H1 (cell line): ENCODE measurements around the gene OR2H2. TPM values are rescaled to one million over a fixed set of nuclear protein-coding genes. Genes with fewer than 3 reads are reported as not detected.
A peak's percentile ranks its signal among the peaks of the same experiment; 100 is the strongest.

Experiments used
- CTCF ChIA-PET: fragments of 300-600 bp; sonication (Branson Sonifier 250); formaldehyde crosslinking; loops from one replicate; lab custom pipeline; 2021; ENCODE audit not compliant: partially characterized antibody; lab: Charles Lee
- POLR2A ChIA-PET: fragments of 300-600 bp; sonication (Branson Sonifier 250); formaldehyde crosslinking; loops from one replicate; lab custom pipeline; 2021; ENCODE audit warnings: inconsistent platforms; ENCODE audit not compliant: partially characterized antibody; lab: Charles Lee
- DNase-seq, 2 experiments: peaks; one replicate each; pipeline versions ENCODE4 v3.0.0 to v3.0.0-alpha.2; 2010 to 2022; ENCODE audit warnings: low spot score in 2 of 2, low read depth in 1 of 2, mixed read lengths in 1 of 2
- FAIRE-seq: peaks from 2 replicates; lab custom pipeline; 2011; peaks lifted over from hg19 to GRCh38; lab: Jason Lieb, UNC
- H2AFZ ChIP-seq: 2 replicates; pipeline ENCODE4 v1.8.1; 2012; ENCODE audit warnings: low read length, inconsistent platforms
- H2AK5ac ChIP-seq: 2 replicates; pipeline ENCODE4 v1.6.1; 2013; ENCODE audit warnings: low read depth, low read length
- H2BK120ac ChIP-seq: replicated peaks from 2 replicates; pipeline ENCODE3; 2013; ENCODE audit warnings: low read depth, low read length, inconsistent platforms
- H2BK12ac ChIP-seq: 2 replicates; pipeline ENCODE4 v1.6.1; 2013; ENCODE audit warnings: low read depth, low read length
- H2BK15ac ChIP-seq: 2 replicates; pipeline ENCODE4 v1.6.1; 2013; ENCODE audit warnings: low read length
- H2BK20ac ChIP-seq: 2 replicates; pipeline ENCODE4 v1.6.1; 2013; ENCODE audit warnings: low read length
- H2BK5ac ChIP-seq: 2 replicates; pipeline ENCODE4 v1.6.1; 2013; ENCODE audit warnings: low read depth, low read length
- H3K14ac ChIP-seq: 2 replicates; pipeline ENCODE4 v1.6.1; 2013; ENCODE audit warnings: inconsistent platforms; ENCODE audit not compliant: insufficient read length
- H3K18ac ChIP-seq: 2 replicates; pipeline ENCODE4 v1.6.1; 2013; ENCODE audit warnings: low read length; ENCODE audit errors: extremely low read depth
- H3K23ac ChIP-seq: 2 replicates; pipeline ENCODE4 v1.6.1; 2013; ENCODE audit warnings: inconsistent platforms; ENCODE audit not compliant: insufficient read length
- H3K23me2 ChIP-seq: 2 replicates; pipeline ENCODE4 v1.6.1; 2013; ENCODE audit warnings: low read depth, low read length
- H3K27ac ChIP-seq: 2 replicates; pipeline ENCODE4 v1.6.1; 2011; ENCODE audit warnings: low read depth, low read length, inconsistent platforms
- H3K27me3 ChIP-seq, 4 experiments: replicated peaks in 1 of 4; 1 replicate in 1 of 4; 2 replicates in 3 of 4; pipeline versions ENCODE4 v1.6.1 to v1.8.1; 2011 to 2013; ENCODE audit warnings: low read length in 3 of 4, mild to moderate bottlenecking in 3 of 4, inconsistent platforms in 2 of 4, mixed read lengths in 2 of 4, moderate library complexity in 1 of 4; ENCODE audit not compliant: control insufficient read depth in 3 of 4, insufficient read depth in 3 of 4; ENCODE audit errors: extremely low read depth in 1 of 4
- H3K36me3 ChIP-seq, 4 experiments: 2 replicates each; pipeline versions ENCODE4 v1.6.1 to v1.8.1; 2011 to 2013; ENCODE audit warnings: mild to moderate bottlenecking in 4 of 4, low read length in 3 of 4, moderate library complexity in 2 of 4, control low read depth in 1 of 4, inconsistent platforms in 1 of 4; ENCODE audit not compliant: insufficient read depth in 4 of 4, control insufficient read depth in 2 of 4
- H3K4ac ChIP-seq: replicated peaks from 2 replicates; pipeline ENCODE3; 2013; ENCODE audit warnings: low read length, low read depth, mixed read lengths, inconsistent platforms; ENCODE audit not compliant: insufficient read length
- H3K4me1 ChIP-seq, 4 experiments: replicated peaks in 1 of 4; 1 replicate in 1 of 4; 2 replicates in 3 of 4; pipeline versions ENCODE4 v1.6.1 to v1.8.1; 2011 to 2013; ENCODE audit warnings: low read length in 3 of 4, inconsistent platforms in 2 of 4, mixed read lengths in 1 of 4; ENCODE audit not compliant: insufficient read depth in 4 of 4, control insufficient read depth in 3 of 4
- H3K4me2 ChIP-seq, 2 experiments: 2 replicates each; pipeline versions ENCODE4 v1.6.1 to v1.8.1; 2011 to 2013; ENCODE audit warnings: low read depth in 2 of 2, low read length in 2 of 2, control low read depth in 1 of 2, inconsistent platforms in 1 of 2, mild to moderate bottlenecking in 1 of 2; ENCODE audit not compliant: insufficient read depth in 1 of 2
- H3K4me3 ChIP-seq, 4 experiments: fragments of 200-600, 300-600 bp in 1 of 4; sonication (generic), shearing (Covaris generic), sonication (Bioruptor Twin) in 1 of 4; 2 replicates each; pipeline versions ENCODE4 v1.5.1 to v1.8.1; 2011 to 2016; ENCODE audit warnings: low read length in 4 of 4, low read depth in 3 of 4, control low read depth in 2 of 4, inconsistent platforms in 2 of 4, mild to moderate bottlenecking in 2 of 4, mixed read lengths in 1 of 4, moderate library complexity in 1 of 4; ENCODE audit not compliant: insufficient read depth in 2 of 4; ENCODE audit errors: extremely low read depth in 1 of 4
- H3K56ac ChIP-seq: replicated peaks from 2 replicates; pipeline ENCODE3; 2013; ENCODE audit warnings: low read depth, mild to moderate bottlenecking, mixed read lengths, low read length, inconsistent platforms; ENCODE audit not compliant: insufficient read length
- H3K79me1 ChIP-seq: 2 replicates; pipeline ENCODE4 v1.6.1; 2013; ENCODE audit warnings: low read depth, low read length, control low read depth
- H3K79me2 ChIP-seq, 2 experiments: 2 replicates each; pipeline versions ENCODE4 v1.6.1 to v1.8.1; 2012 to 2013; ENCODE audit warnings: low read length in 2 of 2, mild to moderate bottlenecking in 2 of 2, inconsistent platforms in 1 of 2; ENCODE audit not compliant: insufficient read depth in 2 of 2, control insufficient read depth in 1 of 2
- H3K9ac ChIP-seq, 4 experiments: replicated peaks in 1 of 4; 1 replicate in 1 of 4; 2 replicates in 3 of 4; pipeline versions ENCODE4 v1.6.1 to v1.8.1; 2011 to 2013; ENCODE audit warnings: low read depth in 3 of 4, low read length in 3 of 4, control low read depth in 2 of 4, mild to moderate bottlenecking in 2 of 4, moderate library complexity in 2 of 4, inconsistent platforms in 1 of 4; ENCODE audit errors: extremely low read depth in 1 of 4
- H3K9me3 ChIP-seq, 2 experiments: 2 replicates each; pipeline versions ENCODE4 v1.6.1 to v1.8.1; 2012 to 2013; ENCODE audit warnings: mild to moderate bottlenecking in 2 of 2, moderate library complexity in 2 of 2, control low read depth in 1 of 2, inconsistent platforms in 1 of 2, low read depth in 1 of 2, low read length in 1 of 2, mixed read lengths in 1 of 2; ENCODE audit not compliant: insufficient read depth in 2 of 2
- H4K20me1 ChIP-seq, 2 experiments: replicated peaks in 1 of 2; 2 replicates each; pipeline versions ENCODE3 to v1.8.1; 2011 to 2013; ENCODE audit warnings: inconsistent platforms in 2 of 2, low read length in 2 of 2, mild to moderate bottlenecking in 1 of 2; ENCODE audit not compliant: insufficient read depth in 2 of 2, control insufficient read depth in 1 of 2
- H4K5ac ChIP-seq: 2 replicates; pipeline ENCODE4 v1.6.1; 2013; ENCODE audit warnings: low read length, low read depth, mixed read lengths, inconsistent platforms; ENCODE audit not compliant: insufficient read length
- H4K8ac ChIP-seq: 2 replicates; pipeline ENCODE4 v1.8.0; 2013; ENCODE audit warnings: mild to moderate bottlenecking, moderate library complexity, low read length, inconsistent platforms; ENCODE audit not compliant: insufficient read depth; ENCODE audit errors: extremely low read depth
- H4K91ac ChIP-seq: replicated peaks from 2 replicates; pipeline ENCODE3; 2013; ENCODE audit warnings: low read length, mixed read lengths, inconsistent platforms; ENCODE audit not compliant: insufficient read length
- CBX5 ChIP-seq: fragments of 300-800, 300-1000 bp; sonication (generic); IDR thresholded peaks from 2 replicates; pipeline ENCODE4 v1.7.1; 2016; ENCODE audit warnings: antibody characterized with exemption, low read length, low read depth
- CTBP2 ChIP-seq: IDR thresholded peaks from 2 replicates; pipeline ENCODE4 v1.7.0; 2011; ENCODE audit warnings: borderline replicate concordance, mild to moderate bottlenecking, moderate library complexity, mixed read lengths, low read length; ENCODE audit not compliant: insufficient read depth, insufficient read length
- CTCF ChIP-seq, 3 experiments: IDR thresholded peaks; 1 replicate in 2 of 3; 2 replicates in 1 of 3; pipeline versions ENCODE4 v1.5.1 to v1.6.1; 2011; ENCODE audit warnings: low read length in 3 of 3, mild to moderate bottlenecking in 3 of 3, inconsistent platforms in 2 of 3, low read depth in 1 of 3, moderate library complexity in 1 of 3; ENCODE audit not compliant: insufficient read depth in 1 of 3; ENCODE audit errors: control extremely low read depth in 1 of 3
- PHF8 ChIP-seq: fragments of 200-600 bp; sonication (generic); conservative IDR thresholded peaks from 2 replicates; pipeline ENCODE4 v1.7.1; 2012; ENCODE audit warnings: low read depth, mild to moderate bottlenecking, inconsistent platforms, low read length, moderate library complexity
- RFX5 ChIP-seq: IDR thresholded peaks from 2 replicates; pipeline ENCODE4 v1.6.1; 2011; ENCODE audit warnings: low read depth, low read length, improper control_type of control experiment, borderline replicate concordance
- TAF7 ChIP-seq: optimal IDR thresholded peaks from 2 replicates; pipeline ENCODE3; 2011; ENCODE audit warnings: low read depth, mild to moderate bottlenecking, inconsistent platforms, low read length, moderate library complexity, borderline replicate concordance
- WGBS, 2 experiments: shearing (Covaris generic) in 1 of 2; methylation state at CpG; one replicate each; pipeline versions ENCODE4 v1.1.6 to v1.1.7; 2013 to 2015; ENCODE audit warnings: low lambda C conversion rate in 2 of 2, mixed read lengths in 2 of 2, inconsistent platforms in 1 of 2, low coverage in 1 of 2, missing lambda C conversion rate in 1 of 2; ENCODE audit not compliant: insufficient replicate concordance in 2 of 2, insufficient coverage in 1 of 2, insufficient read length in 1 of 2; ENCODE audit errors: extremely low coverage in 1 of 2, missing lambda C conversion rate in 1 of 2; 5-methylcytosine and 5-hydroxymethylcytosine counted together
- polyA plus RNA-seq, 7 experiments: library from polyadenylated mRNA; depleted of rRNA in 3 of 7; stranded (reverse) in 5 of 7; unstranded in 2 of 7; fragments of >200 nt in 5 of 7; fragments of 200-250 nt in 2 of 7; gene quantifications; 1 replicate in 5 of 7; 2 replicates in 1 of 7; 4 replicates in 1 of 7; pipeline versions ENCODE4 v1.2.1 to v1.2.3, GENCODE V29; 2011 to 2013; ENCODE audit warnings: missing spikeins in 2 of 7, mixed read lengths in 2 of 7
- total RNA-seq: library from RNA; stranded (reverse); fragmentation: NEBNext Ultra II Directional; extraction: Animal tissue kit (Norgen Biotek cat#: 25700); gene quantifications from 2 replicates; pipeline ENCODE4 v1.2.1, GENCODE V29; 2021

The OR2H2 gene
- total and polyA plus RNA-seq, 2 of the 8 experiments (the other 6 are each of a cell fraction or from before 2014, with no cell fraction given): not detected

GRCh38 chr6:29537714-29538403 is 47.1 kb upstream of the OR2H2 start:
- no peak overlapping the region for H2BK20ac ChIP-seq
- peak in 1 of 2 experiments; percentile 19 for DNase-seq

More at GRCh38 chr6:29537714-29538403, 47.1 kb upstream of the OR2H2 start:
- ChIA-PET POLR2A (interaction anchor here (0.6 kb wide), 1 partner anchor 28 kb away, joined by 3 read pairs; no protein-coding TSS in a partner anchor), CTCF (no interaction called here)
- Histone ChIP-seq H2BK15ac (no peak overlapping the region), H3K18ac (no peak overlapping the region), H3K4ac (no peak overlapping the region), H3K56ac (no peak overlapping the region), H2BK5ac (no peak overlapping the region), H3K36me3 (no peaks in the 10 kb centered on the region), H3K79me1 (no peaks in the 10 kb centered on the region), H3K27me3 (no peaks in the 10 kb centered on the region; a peak in 1 of 7 replicates), H3K4me2 (no peak overlapping the region), H4K20me1 (no peaks in the 10 kb centered on the region), H3K23ac (no peak overlapping the region), H4K8ac (no peak overlapping the region), H4K91ac (no peak overlapping the region), H3K9me3 (no peaks in the 10 kb centered on the region), H3K4me1 (no peaks in the 10 kb centered on the region), H3K79me2 (no peaks in the 10 kb centered on the region), H3K4me3 (no peak overlapping the region), H2AK5ac (no peak overlapping the region), H2AFZ (no peak overlapping the region), H4K5ac (no peak overlapping the region), H2BK12ac (no peak overlapping the region), H3K9ac (no peak overlapping the region), H2BK120ac (no peak overlapping the region), H3K27ac (no peak overlapping the region), H3K23me2 (no peaks in the 10 kb centered on the region), H3K14ac (no peak overlapping the region)
- 90% methylated on average over 4 of the region's 4 CpGs; no CpG with 5 or more reads in 1 of the 2 experiments for WGBS, 2 experiments
- no peak for TF ChIP-seq PHF8
- no peak for TF ChIP-seq TAF7
- TF ChIP-seq CTCF (IDR thresholded peaks at IDR 0.05; ENCODE audit: control extremely low read depth in 1 of 3, insufficient read depth in 1 of 3, low read depth in 1 of 3, low read length in 3 of 3): no peak
- TF ChIP-seq CTBP2: no peak
- no peak for TF ChIP-seq CBX5
- TF ChIP-seq RFX5: no peak
- FAIRE-seq: no peak
